NOMO-1 treated with DMSO at 0.1 percent for 48 hours (cell line): Measurements from ENCODE around the gene TMCO5A.

ENCODE experiments used
- DNase-seq: peaks from one replicate; lab custom pipeline; 2025; ENCODE audit not compliant: unreplicated experiment; lab: John Stamatoyannopoulos, UW

TMCO5A gene

DNA sequence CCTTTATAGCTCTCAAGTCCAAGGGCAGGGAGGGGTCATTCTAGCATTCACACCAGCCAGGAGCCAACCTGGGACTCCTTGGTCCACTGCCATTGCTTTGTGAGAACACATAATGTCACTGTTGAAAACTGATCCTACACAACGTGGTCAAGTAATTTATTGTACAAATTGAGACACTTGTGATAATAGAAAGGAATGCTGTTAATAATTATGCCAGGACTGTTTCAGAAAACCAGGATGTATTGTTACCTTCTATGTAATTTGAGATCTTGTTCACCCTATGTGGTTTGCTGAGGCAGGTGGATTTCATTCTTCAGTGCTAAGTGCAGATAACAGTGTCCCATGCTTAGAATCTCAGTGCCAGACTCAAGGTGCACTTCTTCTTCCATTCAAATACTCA lies 33.3 kb downstream of the TMCO5A start:
- no peak for DNase-seq

DNA sequence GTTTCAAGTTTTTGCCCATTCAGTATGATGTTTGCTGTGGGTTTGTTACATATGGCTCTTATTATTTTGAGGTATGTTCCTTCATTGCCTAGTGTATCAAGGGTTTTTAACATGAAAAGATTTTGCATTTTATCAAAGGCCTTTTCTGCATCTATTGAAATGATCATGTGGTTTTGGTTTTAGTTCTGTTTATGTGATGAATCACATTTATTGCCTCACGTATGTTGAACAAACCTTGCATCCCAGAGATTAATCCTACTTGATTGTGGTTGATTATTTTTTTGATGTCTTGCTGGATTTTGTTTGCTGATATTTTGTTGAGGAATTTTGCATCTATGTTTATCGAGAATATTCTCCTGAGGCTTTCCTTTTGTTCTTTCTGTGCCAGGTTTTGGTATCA lies 39.4 kb downstream of the TMCO5A start:
- DNase-seq: no peak

DNA sequence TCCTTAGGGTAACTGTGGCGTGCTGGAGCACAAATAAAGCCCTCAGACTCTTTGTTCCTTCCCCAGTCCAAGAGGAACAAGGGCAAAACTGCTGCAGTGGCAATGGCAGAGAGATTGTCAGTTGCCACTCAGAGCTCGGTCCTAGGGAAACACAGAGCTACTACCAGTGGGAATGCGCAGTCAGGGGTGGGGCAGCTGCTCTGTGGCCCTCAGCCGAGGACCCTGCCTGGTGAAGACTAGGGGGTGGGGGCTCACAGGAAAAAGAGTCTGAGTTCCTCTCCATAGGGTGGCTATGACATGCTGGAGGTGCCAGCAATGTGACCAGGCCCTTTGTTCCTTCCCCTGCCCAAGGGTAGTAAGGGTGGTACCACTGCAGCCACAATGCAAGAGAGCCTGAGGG lies 43.8 kb downstream of the TMCO5A start:
- DNase-seq: no peak

DNA sequence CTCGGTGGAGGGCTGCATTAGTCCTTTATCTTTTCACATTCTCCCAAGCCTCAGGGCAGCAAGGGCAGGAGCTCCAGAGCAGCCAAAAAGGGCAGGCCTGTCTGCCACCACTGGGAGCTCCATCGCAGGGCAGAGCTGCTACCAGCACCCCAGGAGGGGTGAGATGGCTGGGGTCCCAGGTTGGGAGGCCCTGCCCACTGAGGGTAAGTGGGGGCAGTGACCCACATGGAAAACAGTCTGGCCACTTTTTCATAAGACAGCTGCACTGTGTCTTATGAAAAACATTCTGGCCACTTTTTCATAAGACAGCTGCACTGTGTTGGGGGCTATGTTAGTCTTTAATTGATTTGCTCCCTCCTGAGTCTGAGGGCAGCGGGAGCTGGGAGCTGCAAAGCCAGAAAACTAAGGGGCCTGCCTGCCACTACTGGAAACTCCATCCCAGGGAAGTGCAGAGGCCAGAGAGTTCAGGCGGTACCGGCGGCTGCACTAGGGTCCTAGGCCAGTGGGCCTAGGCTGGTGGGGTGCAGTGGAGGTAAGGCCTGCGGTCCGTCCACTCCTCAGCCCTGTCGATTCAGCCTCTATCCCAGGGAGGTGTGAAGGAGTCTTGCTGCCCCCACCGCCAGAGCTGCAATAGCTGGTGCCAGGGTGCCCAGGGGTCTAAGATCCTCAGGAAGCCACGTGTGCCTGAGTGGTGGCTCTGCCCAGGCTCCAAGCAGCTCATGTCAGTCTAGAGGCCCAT lies 45.4 kb downstream of the TMCO5A start:
- DNase-seq: no peak

DNA sequence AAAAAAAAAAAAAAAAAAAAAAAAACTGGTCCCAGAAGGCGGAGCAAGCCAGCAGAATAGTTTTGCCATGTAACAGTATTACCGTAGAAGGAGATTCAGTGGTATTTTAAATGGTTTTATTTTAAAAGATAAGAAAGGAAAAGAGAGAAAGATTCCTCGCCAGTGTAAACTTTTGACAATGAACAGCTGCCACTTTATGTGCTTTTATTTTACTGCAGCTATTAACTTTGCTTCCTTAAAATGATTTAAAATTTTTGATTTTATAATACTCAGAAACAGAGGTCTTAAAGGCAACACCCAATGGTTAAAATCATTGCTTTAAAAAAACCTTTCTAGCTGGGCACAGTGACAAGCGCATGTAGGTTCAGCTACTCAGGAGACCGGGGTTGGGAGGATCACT lies 46.8 kb downstream of the TMCO5A start:
- no peak for DNase-seq

DNA sequence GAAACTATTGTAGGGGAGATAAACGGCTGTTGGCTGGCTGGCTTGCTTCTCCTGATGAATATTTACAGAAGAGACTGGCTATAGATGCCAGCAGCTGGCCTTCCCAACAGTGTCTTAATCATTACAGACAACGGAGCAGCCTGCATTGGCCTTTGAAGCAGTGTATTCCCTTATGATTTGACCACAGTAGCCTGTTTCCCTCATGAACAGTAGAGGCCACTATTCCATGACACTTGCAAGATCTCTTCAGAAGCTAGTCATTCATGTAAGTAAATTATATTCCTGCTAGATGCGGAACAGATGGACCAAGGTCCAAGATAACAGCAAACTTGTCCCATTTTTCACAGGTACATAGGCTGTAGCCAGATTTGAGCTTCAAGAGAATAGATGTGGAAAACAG lies 47.3 kb downstream of the TMCO5A start:
- DNase-seq: peak; percentile 1

DNA sequence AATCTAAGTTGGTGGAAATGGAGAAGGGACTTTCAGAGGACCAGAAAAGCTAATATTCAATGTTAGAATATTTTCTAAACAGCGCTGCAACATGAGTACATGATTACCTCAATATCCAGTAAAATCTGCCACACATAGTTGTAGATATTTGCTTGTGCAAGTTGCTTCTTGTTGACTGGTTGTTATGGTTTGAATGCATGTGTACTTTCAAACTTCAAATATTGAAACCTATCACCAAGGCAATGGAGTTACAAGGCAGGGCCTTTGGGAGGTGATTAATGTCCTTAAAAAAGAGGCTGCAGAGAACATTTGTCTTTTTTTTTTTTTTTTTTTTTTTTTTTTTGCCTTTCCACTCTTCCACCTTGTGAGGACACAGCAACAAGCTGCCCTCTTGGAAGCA lies 49.9 kb downstream of the TMCO5A start:
- DNase-seq: no peak

DNA sequence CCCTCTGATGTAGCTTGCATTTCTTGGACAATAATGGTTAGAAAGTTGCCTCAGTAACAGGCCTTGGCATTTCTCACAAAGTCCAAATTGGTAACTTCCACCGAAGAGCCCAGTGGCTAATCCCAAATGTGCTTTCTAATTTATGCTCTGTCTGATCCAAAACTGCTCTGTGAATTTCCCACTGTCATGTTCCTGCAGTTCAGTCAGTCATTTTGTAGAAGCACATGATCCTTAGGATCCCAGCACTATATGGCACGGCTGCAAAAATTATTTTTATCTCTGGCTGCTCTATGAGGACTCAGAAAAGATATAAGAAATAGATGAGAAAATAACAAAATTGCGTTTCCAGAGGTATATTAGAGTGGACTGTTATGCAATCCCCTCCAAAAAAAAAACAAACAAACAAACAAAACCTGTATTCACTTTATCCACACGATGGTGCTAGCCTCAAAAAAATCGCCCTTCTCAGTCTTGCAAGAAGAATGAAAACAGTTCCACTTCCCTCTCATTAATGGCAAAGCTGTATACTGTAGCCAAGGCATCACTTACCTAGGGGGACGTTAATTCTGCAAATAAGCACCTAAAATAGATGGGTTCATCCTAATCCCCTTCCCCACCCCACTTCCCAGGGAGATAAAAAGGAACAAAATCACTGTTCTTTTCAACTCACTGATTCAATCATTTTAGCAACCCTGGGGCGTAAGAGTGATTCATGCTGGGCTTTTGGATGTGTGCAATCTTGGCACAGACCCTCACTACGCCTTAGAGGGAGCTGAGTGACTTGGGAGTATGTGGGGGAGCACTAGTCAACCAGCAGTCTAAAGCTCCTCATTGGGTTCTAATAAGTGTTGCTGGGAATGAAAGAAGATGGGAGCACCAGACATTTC lies 61.3 kb downstream of the TMCO5A start:
- DNase-seq: peak; percentile 51
